Neural cell (in vitro differentiated cells): Measurements from ENCODE around the gene TMEM115. TPM values are rescaled to one million over a fixed set of nuclear protein-coding genes. Genes with fewer than 3 reads are reported as not detected.

Experiments used
- H2AFZ ChIP-seq: fragments of 200-600, 300-800 bp; sonication (generic), shearing (Covaris generic); 2 replicates; pipeline ENCODE4 v1.6.0; 2014; ENCODE audit warnings: low read depth, mild to moderate bottlenecking, antibody characterized with exemption, low read length, moderate library complexity
- H3F3A ChIP-seq: fragments of 200-600 bp; shearing (Covaris generic); 2 replicates; pipeline ENCODE4 v1.6.1; 2016; ENCODE audit warnings: mild to moderate bottlenecking, moderate library complexity, mixed read lengths, antibody characterized with exemption, low read length; ENCODE audit not compliant: insufficient read depth, poor library complexity, severe bottlenecking
- H3K27ac ChIP-seq: fragments of 200-600, 300-800 bp; sonication (generic), shearing (Covaris generic); 2 replicates; pipeline ENCODE4 v1.5.1; 2014; ENCODE audit warnings: mild to moderate bottlenecking, low read length, moderate library complexity
- H3K27me3 ChIP-seq: fragments of 300-800, 200-600 bp; sonication (generic), shearing (Covaris generic); 2 replicates; pipeline ENCODE4 v1.6.0; 2014; ENCODE audit warnings: mild to moderate bottlenecking, low read depth, low read length, moderate library complexity; ENCODE audit not compliant: insufficient read depth
- H3K36me3 ChIP-seq: fragments of 300-800, 200-600 bp; sonication (generic), shearing (Covaris generic); 2 replicates; pipeline ENCODE4 v1.5.1; 2014; ENCODE audit warnings: mild to moderate bottlenecking, antibody characterized with exemption, low read length, moderate library complexity; ENCODE audit not compliant: insufficient read depth
- H3K4me2 ChIP-seq: fragments of 300-800, 200-600 bp; sonication (generic), shearing (Covaris generic); 2 replicates; pipeline ENCODE4 v1.6.0; 2014; ENCODE audit warnings: mild to moderate bottlenecking, low read length
- H3K4me3 ChIP-seq: fragments of 300-800, 200-600 bp; sonication (generic), shearing (Covaris generic); 2 replicates; pipeline ENCODE4 v1.5.1; 2014; ENCODE audit warnings: mild to moderate bottlenecking, low read length, moderate library complexity
- H3K79me2 ChIP-seq: fragments of 200-600 bp; shearing (Covaris generic); replicated peaks from 2 replicates; pipeline ENCODE4 v1.6.0; 2014; ENCODE audit warnings: mild to moderate bottlenecking, low read length, moderate library complexity; ENCODE audit not compliant: insufficient read depth
- H3K9ac ChIP-seq: fragments of 300-800, 200-600 bp; sonication (generic), shearing (Covaris generic); 2 replicates; pipeline ENCODE4 v1.6.1; 2016; ENCODE audit warnings: mild to moderate bottlenecking, low read length, mixed read lengths
- H3K9me2 ChIP-seq: fragments of 200-600 bp; shearing (Covaris generic); 2 replicates; pipeline ENCODE4 v1.6.1; 2016; ENCODE audit warnings: mild to moderate bottlenecking, low read length, mixed read lengths; ENCODE audit not compliant: insufficient read depth
- H3K9me3 ChIP-seq: fragments of 200-600, 300-800 bp; sonication (generic), shearing (Covaris generic); 2 replicates; pipeline ENCODE4 v1.6.1; 2016; ENCODE audit warnings: mild to moderate bottlenecking, mixed run types, low read length, moderate library complexity, mixed read lengths
- H4K20me1 ChIP-seq: fragments of 200-600 bp; shearing (Covaris generic); 2 replicates; pipeline ENCODE4 v1.6.1; 2016; ENCODE audit warnings: mild to moderate bottlenecking, mixed run types; ENCODE audit not compliant: insufficient read depth
- EP300 ChIP-seq: fragments of 450-650 bp; conservative IDR thresholded peaks from 2 replicates; pipeline ENCODE4 v1.6.1; 2014; ENCODE audit warnings: antibody characterized with exemption, mild to moderate bottlenecking, moderate library complexity; ENCODE audit not compliant: poor library complexity, severe bottlenecking
- EZH2 ChIP-seq: fragments of 200-600, 300-800 bp; shearing (Covaris generic), sonication (generic); IDR thresholded peaks from 2 replicates; pipeline ENCODE4 v1.6.1; 2014; ENCODE audit warnings: antibody characterized with exemption, low read length, borderline replicate concordance, mild to moderate bottlenecking; ENCODE audit not compliant: insufficient read depth, poor library complexity, severe bottlenecking
- MXI1 ChIP-seq: fragments of 450-650 bp; conservative IDR thresholded peaks from 2 replicates; pipeline ENCODE4 v1.6.1; 2014; ENCODE audit warnings: antibody characterized with exemption, mild to moderate bottlenecking; ENCODE audit not compliant: poor library complexity, severe bottlenecking
- POLR2AphosphoS5 ChIP-seq: IDR thresholded peaks from 2 replicates; pipeline ENCODE4 v1.6.1; 2012
- RAD21 ChIP-seq: fragments of 450-650 bp; conservative IDR thresholded peaks from 2 replicates; pipeline ENCODE4 v1.6.1; 2014; ENCODE audit warnings: antibody characterized with exemption, mild to moderate bottlenecking, moderate library complexity
- SMC3 ChIP-seq: fragments of 450-650 bp; conservative IDR thresholded peaks from 2 replicates; pipeline ENCODE4 v1.6.1; 2014; ENCODE audit warnings: antibody characterized with exemption, mild to moderate bottlenecking, moderate library complexity; ENCODE audit not compliant: poor library complexity
- TAF1 ChIP-seq: IDR thresholded peaks from 2 replicates; pipeline ENCODE4 v1.6.1; 2012; ENCODE audit warnings: low read depth
- polyA plus RNA-seq: library from polyadenylated mRNA; depleted of rRNA; stranded (reverse); fragments of >200 nt; gene quantifications from 2 replicates; pipeline ENCODE4 v1.2.3, GENCODE V29; 2014
- TF ChIP-seq, protein P1 (sequence below): IDR thresholded peaks from 2 replicates; pipeline ENCODE4 v1.6.1; 2012; ENCODE audit warnings: borderline replicate concordance
- TF ChIP-seq, protein P2 (sequence below): fragments of 450-650 bp; IDR thresholded peaks from 2 replicates; pipeline ENCODE4 v1.5.1; 2014; ENCODE audit warnings: antibody characterized with exemption, mild to moderate bottlenecking, moderate library complexity; ENCODE audit not compliant: poor library complexity, severe bottlenecking

The TMEM115 gene
- polyA plus RNA-seq, 1 donor from 2014 or later = 17.8 TPM

DNA sequence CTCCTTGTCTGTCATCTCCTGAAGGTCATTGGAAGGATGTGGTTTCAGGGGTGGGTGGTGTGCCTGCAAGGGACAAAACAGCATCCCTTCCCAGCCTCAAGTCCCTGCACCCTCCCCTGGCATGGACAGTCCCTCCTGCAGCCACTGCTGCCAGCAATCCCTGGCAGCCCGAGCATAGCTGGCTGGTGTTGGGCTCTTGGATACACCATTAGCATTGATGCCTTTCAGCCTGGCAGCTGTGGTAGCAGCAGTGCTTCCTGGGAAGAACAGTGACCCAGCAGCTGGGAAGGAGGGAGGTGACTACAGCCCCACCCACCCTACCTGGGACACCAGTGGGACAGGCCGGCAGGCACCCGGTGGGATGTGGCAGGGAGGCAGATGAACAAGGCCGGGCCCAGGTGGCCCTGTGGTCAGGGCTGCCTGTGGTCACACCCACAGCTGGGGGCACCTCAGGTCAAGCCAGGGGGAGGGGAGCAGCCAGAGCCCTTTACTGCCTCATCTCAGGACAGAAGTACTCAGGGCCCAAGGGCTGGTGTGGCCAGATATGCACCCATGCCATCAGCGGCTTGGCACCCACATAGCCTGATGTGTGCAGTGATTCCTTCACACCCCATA is 32.9 kb upstream of the TMEM115 start:
- Histone ChIP-seq H3K9me2 (no peaks in the 10 kb centered on the region), H3F3A (no peaks in the 10 kb centered on the region), H3K79me2 (no peaks in the 10 kb centered on the region), H3K9ac (no peak overlapping the region), H3K4me3 (no peak overlapping the region), H3K27ac (no peak overlapping the region), H3K4me2 (no peak overlapping the region), H3K36me3 (no peaks in the 10 kb centered on the region), H4K20me1 (no peaks in the 10 kb centered on the region), H3K9me3 (no peaks in the 10 kb centered on the region), H3K27me3 (no peaks in the 10 kb centered on the region), H2AFZ (no peak overlapping the region)
- no peak for TF ChIP-seq SMC3
- TF ChIP-seq EP300 = no peak
- TF ChIP-seq, protein P1, sequence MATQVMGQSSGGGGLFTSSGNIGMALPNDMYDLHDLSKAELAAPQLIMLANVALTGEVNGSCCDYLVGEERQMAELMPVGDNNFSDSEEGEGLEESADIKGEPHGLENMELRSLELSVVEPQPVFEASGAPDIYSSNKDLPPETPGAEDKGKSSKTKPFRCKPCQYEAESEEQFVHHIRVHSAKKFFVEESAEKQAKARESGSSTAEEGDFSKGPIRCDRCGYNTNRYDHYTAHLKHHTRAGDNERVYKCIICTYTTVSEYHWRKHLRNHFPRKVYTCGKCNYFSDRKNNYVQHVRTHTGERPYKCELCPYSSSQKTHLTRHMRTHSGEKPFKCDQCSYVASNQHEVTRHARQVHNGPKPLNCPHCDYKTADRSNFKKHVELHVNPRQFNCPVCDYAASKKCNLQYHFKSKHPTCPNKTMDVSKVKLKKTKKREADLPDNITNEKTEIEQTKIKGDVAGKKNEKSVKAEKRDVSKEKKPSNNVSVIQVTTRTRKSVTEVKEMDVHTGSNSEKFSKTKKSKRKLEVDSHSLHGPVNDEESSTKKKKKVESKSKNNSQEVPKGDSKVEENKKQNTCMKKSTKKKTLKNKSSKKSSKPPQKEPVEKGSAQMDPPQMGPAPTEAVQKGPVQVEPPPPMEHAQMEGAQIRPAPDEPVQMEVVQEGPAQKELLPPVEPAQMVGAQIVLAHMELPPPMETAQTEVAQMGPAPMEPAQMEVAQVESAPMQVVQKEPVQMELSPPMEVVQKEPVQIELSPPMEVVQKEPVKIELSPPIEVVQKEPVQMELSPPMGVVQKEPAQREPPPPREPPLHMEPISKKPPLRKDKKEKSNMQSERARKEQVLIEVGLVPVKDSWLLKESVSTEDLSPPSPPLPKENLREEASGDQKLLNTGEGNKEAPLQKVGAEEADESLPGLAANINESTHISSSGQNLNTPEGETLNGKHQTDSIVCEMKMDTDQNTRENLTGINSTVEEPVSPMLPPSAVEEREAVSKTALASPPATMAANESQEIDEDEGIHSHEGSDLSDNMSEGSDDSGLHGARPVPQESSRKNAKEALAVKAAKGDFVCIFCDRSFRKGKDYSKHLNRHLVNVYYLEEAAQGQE = no peak
- TF ChIP-seq MXI1 = no peak
- TF ChIP-seq, protein P2, sequence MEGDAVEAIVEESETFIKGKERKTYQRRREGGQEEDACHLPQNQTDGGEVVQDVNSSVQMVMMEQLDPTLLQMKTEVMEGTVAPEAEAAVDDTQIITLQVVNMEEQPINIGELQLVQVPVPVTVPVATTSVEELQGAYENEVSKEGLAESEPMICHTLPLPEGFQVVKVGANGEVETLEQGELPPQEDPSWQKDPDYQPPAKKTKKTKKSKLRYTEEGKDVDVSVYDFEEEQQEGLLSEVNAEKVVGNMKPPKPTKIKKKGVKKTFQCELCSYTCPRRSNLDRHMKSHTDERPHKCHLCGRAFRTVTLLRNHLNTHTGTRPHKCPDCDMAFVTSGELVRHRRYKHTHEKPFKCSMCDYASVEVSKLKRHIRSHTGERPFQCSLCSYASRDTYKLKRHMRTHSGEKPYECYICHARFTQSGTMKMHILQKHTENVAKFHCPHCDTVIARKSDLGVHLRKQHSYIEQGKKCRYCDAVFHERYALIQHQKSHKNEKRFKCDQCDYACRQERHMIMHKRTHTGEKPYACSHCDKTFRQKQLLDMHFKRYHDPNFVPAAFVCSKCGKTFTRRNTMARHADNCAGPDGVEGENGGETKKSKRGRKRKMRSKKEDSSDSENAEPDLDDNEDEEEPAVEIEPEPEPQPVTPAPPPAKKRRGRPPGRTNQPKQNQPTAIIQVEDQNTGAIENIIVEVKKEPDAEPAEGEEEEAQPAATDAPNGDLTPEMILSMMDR = no peak
- no peak for TF ChIP-seq POLR2AphosphoS5
- TF ChIP-seq RAD21 = no peak
- TF ChIP-seq EZH2 = no peak
- TF ChIP-seq TAF1 = no peak

DNA sequence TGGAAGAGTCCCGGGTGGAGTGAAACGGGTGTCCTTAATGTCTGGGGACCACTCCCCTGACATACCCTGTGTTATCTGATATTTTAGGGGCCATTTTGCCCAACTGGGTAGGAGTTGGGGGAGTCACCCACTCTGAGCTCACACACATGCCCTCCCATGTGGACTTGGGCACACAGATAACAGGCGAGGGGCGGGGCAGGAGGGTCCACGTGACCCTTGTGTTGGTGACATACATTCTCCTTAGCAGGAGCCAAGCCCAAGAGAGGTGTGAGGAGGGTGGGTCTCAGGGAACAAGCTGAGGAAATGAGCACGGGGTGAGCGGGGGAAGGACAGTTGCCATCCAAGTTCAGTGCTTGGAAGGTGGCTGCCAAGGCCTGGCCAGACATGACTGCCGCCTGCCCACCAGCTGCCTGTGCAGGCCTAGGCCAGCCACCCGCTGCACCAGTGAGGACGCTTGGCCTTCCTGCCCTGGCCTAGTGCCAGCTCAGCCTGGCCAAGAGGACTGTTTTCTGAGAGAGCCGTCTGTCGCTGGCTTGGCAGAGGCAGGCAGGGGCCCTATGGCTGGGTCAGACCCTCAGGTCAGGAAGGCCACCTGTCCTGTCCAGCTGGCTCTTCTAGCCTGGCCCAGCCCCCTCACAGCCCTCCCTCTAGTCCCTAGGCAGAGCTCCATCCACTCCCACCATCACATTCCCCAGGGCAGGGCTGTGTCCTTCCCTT is 31.3 kb upstream of the TMEM115 start:
- Histone ChIP-seq H3K27me3 (no peaks in the 10 kb centered on the region), H3K9me3 (no peaks in the 10 kb centered on the region), H4K20me1 (no peaks in the 10 kb centered on the region), H3K27ac (no peak overlapping the region), H3F3A (no peaks in the 10 kb centered on the region), H3K9me2 (no peaks in the 10 kb centered on the region), H3K4me3 (no peak overlapping the region), H3K4me2 (no peak overlapping the region), H2AFZ (no peak overlapping the region), H3K79me2 (no peaks in the 10 kb centered on the region), H3K36me3 (no peaks in the 10 kb centered on the region), H3K9ac (no peak overlapping the region)
- TF ChIP-seq, protein P1 = no peak
- TF ChIP-seq POLR2AphosphoS5 (no peak), SMC3 (no peak), TAF1 (no peak), MXI1 (no peak), RAD21 (no peak), EZH2 (no peak), EP300 (no peak)
- TF ChIP-seq, protein P2 = no peak
